GM10266 (cell line): ENCODE measurements around the gene ZDHHC20.
"Not testable (repeated sequence)": the region's sequence is repeated elsewhere in the genome, so short reads cannot be mapped to it uniquely, and the experiment has no call there.

Experiments used
- DNase-seq: peaks from one replicate; pipeline ENCODE4 v3.0.0; 2012; ENCODE audit errors: extremely low spot score
- CTCF ChIP-seq: IDR thresholded peaks from 2 replicates; pipeline ENCODE4 v1.5.1; 2012; ENCODE audit warnings: mild to moderate bottlenecking, low read depth; ENCODE audit not compliant: control insufficient read depth, insufficient read depth; ENCODE audit errors: missing control alignments

ZDHHC20 gene

GRCh38 chr13:21420706-21421105 lies 38.4 kb downstream of the ZDHHC20 start:
- no peak for DNase-seq
- no peak for TF ChIP-seq CTCF

- DNase-seq = no peak
Measured at GRCh38 chr13:21413013-21413412, 46.1 kb downstream of the ZDHHC20 start.

GRCh38 chr13:21410453-21410852 lies 48.6 kb downstream of the ZDHHC20 start:
- DNase-seq = not testable (repeated sequence)

More at GRCh38 chr13:21413013-21413412, 46.1 kb downstream of the ZDHHC20 start:
- no peak for TF ChIP-seq CTCF

- no peak for DNase-seq
- no peak for TF ChIP-seq CTCF
Measured at GRCh38 chr13:21405309-21405708, 53.8 kb downstream of the ZDHHC20 start.

- TF ChIP-seq CTCF = no peak
- DNase-seq = no peak
Measured at GRCh38 chr13:21402586-21403307, 56.4 kb downstream of the ZDHHC20 start.

GRCh38 chr13:21399741-21400140 lies 59.4 kb downstream of the ZDHHC20 start:
- no peak for TF ChIP-seq CTCF
- DNase-seq = no peak

GRCh38 chr13:21395953-21396352 lies 63.1 kb downstream of the ZDHHC20 start:
- DNase-seq = no peak

More at GRCh38 chr13:21395953-21396352, 63.1 kb downstream of the ZDHHC20 start:
- TF ChIP-seq CTCF = no peak
